Measurements from ENCODE around the gene MXI1.

- TF ChIP-seq, protein P1, sequence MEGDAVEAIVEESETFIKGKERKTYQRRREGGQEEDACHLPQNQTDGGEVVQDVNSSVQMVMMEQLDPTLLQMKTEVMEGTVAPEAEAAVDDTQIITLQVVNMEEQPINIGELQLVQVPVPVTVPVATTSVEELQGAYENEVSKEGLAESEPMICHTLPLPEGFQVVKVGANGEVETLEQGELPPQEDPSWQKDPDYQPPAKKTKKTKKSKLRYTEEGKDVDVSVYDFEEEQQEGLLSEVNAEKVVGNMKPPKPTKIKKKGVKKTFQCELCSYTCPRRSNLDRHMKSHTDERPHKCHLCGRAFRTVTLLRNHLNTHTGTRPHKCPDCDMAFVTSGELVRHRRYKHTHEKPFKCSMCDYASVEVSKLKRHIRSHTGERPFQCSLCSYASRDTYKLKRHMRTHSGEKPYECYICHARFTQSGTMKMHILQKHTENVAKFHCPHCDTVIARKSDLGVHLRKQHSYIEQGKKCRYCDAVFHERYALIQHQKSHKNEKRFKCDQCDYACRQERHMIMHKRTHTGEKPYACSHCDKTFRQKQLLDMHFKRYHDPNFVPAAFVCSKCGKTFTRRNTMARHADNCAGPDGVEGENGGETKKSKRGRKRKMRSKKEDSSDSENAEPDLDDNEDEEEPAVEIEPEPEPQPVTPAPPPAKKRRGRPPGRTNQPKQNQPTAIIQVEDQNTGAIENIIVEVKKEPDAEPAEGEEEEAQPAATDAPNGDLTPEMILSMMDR (IDR thresholded peaks at IDR 0.05): no peak
- TF ChIP-seq POLR2AphosphoS5 (IDR thresholded peaks at IDR 0.05): no peak
Measured at GRCh38 chr10:110244550-110244949, 37.1 kb downstream of the MXI1 start.
